Stimulated activated CD4-positive, alpha-beta T cell treated with anti-CD3 and anti-CD28 coated beads, Interleukin-4, amount 100 ng/mL, for 1 hour (primary cell): ENCODE results near the gene RBM33.
"Not testable (repeated sequence)": the region's sequence is repeated elsewhere in the genome, so short reads cannot be mapped to it uniquely, and the experiment has no call there.

Experiments
- DNase-seq: peaks from one replicate; pipeline ENCODE4 v3.0.0-alpha.2; 2020

Gene RBM33

GRCh38 chr7:155644178-155644970 is at the start of gene RBM33:
Gene RBM33, plus strand, starts transcription at chr7:155644661. Its CDS starts 216 bp downstream, at chr7:155644877.
- peak; percentile 82 for DNase-seq

GRCh38 chr7:155594961-155595366 is 49.5 kb upstream of the RBM33 start:
- no peak for DNase-seq

GRCh38 chr7:155597753-155598140 is 46.7 kb upstream of the RBM33 start:
- DNase-seq, result no peak

GRCh38 chr7:155598810-155599210 is 45.7 kb upstream of the RBM33 start:
- peak; percentile 86 for DNase-seq

GRCh38 chr7:155602156-155602555 is 42.3 kb upstream of the RBM33 start:
- DNase-seq, result no peak

- DNase-seq, result no peak
Measured at GRCh38 chr7:155602750-155603149, 41.7 kb upstream of the RBM33 start.

GRCh38 chr7:155603205-155603857 is 41.1 kb upstream of the RBM33 start:
- DNase-seq, result no peak

- DNase-seq, result no peak
Measured at GRCh38 chr7:155603858-155604503, 40.5 kb upstream of the RBM33 start.

- DNase-seq, result no peak
Measured at GRCh38 chr7:155604504-155604997, 39.9 kb upstream of the RBM33 start.

GRCh38 chr7:155609185-155609584 is 35.3 kb upstream of the RBM33 start:
- DNase-seq, result no peak

GRCh38 chr7:155610633-155611193 is 33.7 kb upstream of the RBM33 start:
- DNase-seq, result no peak

- DNase-seq, result no peak
Measured at GRCh38 chr7:155611808-155612447, 32.5 kb upstream of the RBM33 start.

GRCh38 chr7:155612658-155613057 is 31.8 kb upstream of the RBM33 start:
- no peak for DNase-seq

GRCh38 chr7:155615085-155615484 is 29.4 kb upstream of the RBM33 start:
- DNase-seq, result not testable (repeated sequence)

GRCh38 chr7:155618708-155619633 is 25.5 kb upstream of the RBM33 start:
- DNase-seq, result no peak

- no peak for DNase-seq
Measured at GRCh38 chr7:155619634-155620271, 24.7 kb upstream of the RBM33 start.

GRCh38 chr7:155620497-155620896 is 24.0 kb upstream of the RBM33 start:
- no peak for DNase-seq

- no peak for DNase-seq
Measured at GRCh38 chr7:155621418-155621980, 23.0 kb upstream of the RBM33 start.

- no peak for DNase-seq
Measured at GRCh38 chr7:155624412-155624811, 20.0 kb upstream of the RBM33 start.

- no peak for DNase-seq
Measured at GRCh38 chr7:155625557-155625956, 18.9 kb upstream of the RBM33 start.

- no peak for DNase-seq
Measured at GRCh38 chr7:155629171-155629570, 15.3 kb upstream of the RBM33 start.
